Activated CD4-positive, alpha-beta T cell treated with anti-CD3 and anti-CD28 coated beads, Interleukin-2, amount 50 U/mL, for 48 hours (primary cell): ENCODE measurements around the gene PRXL2A.
A peak's percentile ranks its signal among the peaks of the same experiment; 100 is the strongest.

Source experiments
- DNase-seq, 2 experiments: peaks; one replicate each; pipeline ENCODE4 v3.0.0-alpha.2; 2020

PRXL2A gene

GRCh38 chr10:80447436-80448190 lies 39.3 kb downstream of the PRXL2A start:
- DNase-seq: no peak

GRCh38 chr10:80448209-80448942 lies 40.0 kb downstream of the PRXL2A start:
- no peak for DNase-seq

GRCh38 chr10:80449520-80449919 lies 41.2 kb downstream of the PRXL2A start:
- DNase-seq: no peak

- DNase-seq: no peak
These were observed 42.8 kb downstream of the PRXL2A start for GRCh38 chr10:80451132-80451531.

GRCh38 chr10:80452069-80452468 lies 43.7 kb downstream of the PRXL2A start:
- DNase-seq: no peak

- no peak for DNase-seq
These were observed 44.3 kb downstream of the PRXL2A start for GRCh38 chr10:80452640-80453039.

GRCh38 chr10:80453056-80453841 lies 44.9 kb downstream of the PRXL2A start:
- no peak for DNase-seq

GRCh38 chr10:80453842-80454512 lies 45.6 kb downstream of the PRXL2A start, which contains the start of gene TSPAN14:
Gene TSPAN14, plus strand, starts transcription at chr10:80454310. Its CDS starts 34,924 bp downstream, at chr10:80489234.
- DNase-seq: peak; percentile 76 to 79

- DNase-seq: no peak
These were observed 46.4 kb downstream of the PRXL2A start for GRCh38 chr10:80454513-80455460.

GRCh38 chr10:80455461-80456349 lies 47.4 kb downstream of the PRXL2A start:
- DNase-seq: no peak

- DNase-seq: no peak
These were observed 49.4 kb downstream of the PRXL2A start for GRCh38 chr10:80457554-80458262.

GRCh38 chr10:80458263-80458625 lies 49.9 kb downstream of the PRXL2A start:
- no peak for DNase-seq

- DNase-seq: no peak
These were observed 50.3 kb downstream of the PRXL2A start for GRCh38 chr10:80458638-80459037.

GRCh38 chr10:80459047-80459865 lies 50.9 kb downstream of the PRXL2A start:
- peak; percentile 71 to 78 for DNase-seq

- no peak for DNase-seq
These were observed 52.3 kb downstream of the PRXL2A start for GRCh38 chr10:80460399-80461207.

GRCh38 chr10:80461208-80462183 lies 53.1 kb downstream of the PRXL2A start:
- no peak for DNase-seq
